H1 (cell line): ENCODE data around the gene DCAF16. TPM values are rescaled to one million over a fixed set of nuclear protein-coding genes. Genes with fewer than 3 reads are reported as not detected.

Experiments used
- CTCF ChIA-PET: fragments of 300-600 bp; sonication (Branson Sonifier 250); formaldehyde crosslinking; loops from one replicate; lab custom pipeline; 2021; ENCODE audit not compliant: partially characterized antibody; lab: Charles Lee
- POLR2A ChIA-PET: fragments of 300-600 bp; sonication (Branson Sonifier 250); formaldehyde crosslinking; loops from one replicate; lab custom pipeline; 2021; ENCODE audit warnings: inconsistent platforms; ENCODE audit not compliant: partially characterized antibody; lab: Charles Lee
- DNase-seq, 2 experiments: peaks; one replicate each; pipeline versions ENCODE4 v3.0.0 to v3.0.0-alpha.2; 2010 to 2022; ENCODE audit warnings: low spot score in 2 of 2, low read depth in 1 of 2, mixed read lengths in 1 of 2
- FAIRE-seq: peaks from 2 replicates; lab custom pipeline; 2011; peaks lifted over from hg19 to GRCh38; lab: Jason Lieb, UNC
- H2AFZ ChIP-seq: 2 replicates; pipeline ENCODE4 v1.8.1; 2012; ENCODE audit warnings: low read length, inconsistent platforms
- H2AK5ac ChIP-seq: 2 replicates; pipeline ENCODE4 v1.6.1; 2013; ENCODE audit warnings: low read depth, low read length
- H2BK120ac ChIP-seq: replicated peaks from 2 replicates; pipeline ENCODE3; 2013; ENCODE audit warnings: low read depth, low read length, inconsistent platforms
- H2BK12ac ChIP-seq: 2 replicates; pipeline ENCODE4 v1.6.1; 2013; ENCODE audit warnings: low read depth, low read length
- H2BK15ac ChIP-seq: 2 replicates; pipeline ENCODE4 v1.6.1; 2013; ENCODE audit warnings: low read length
- H2BK20ac ChIP-seq: 2 replicates; pipeline ENCODE4 v1.6.1; 2013; ENCODE audit warnings: low read length
- H2BK5ac ChIP-seq: 2 replicates; pipeline ENCODE4 v1.6.1; 2013; ENCODE audit warnings: low read depth, low read length
- H3K14ac ChIP-seq: 2 replicates; pipeline ENCODE4 v1.6.1; 2013; ENCODE audit warnings: inconsistent platforms; ENCODE audit not compliant: insufficient read length
- H3K18ac ChIP-seq: 2 replicates; pipeline ENCODE4 v1.6.1; 2013; ENCODE audit warnings: low read length; ENCODE audit errors: extremely low read depth
- H3K23ac ChIP-seq: 2 replicates; pipeline ENCODE4 v1.6.1; 2013; ENCODE audit warnings: inconsistent platforms; ENCODE audit not compliant: insufficient read length
- H3K23me2 ChIP-seq: 2 replicates; pipeline ENCODE4 v1.6.1; 2013; ENCODE audit warnings: low read depth, low read length
- H3K27ac ChIP-seq: 2 replicates; pipeline ENCODE4 v1.6.1; 2011; ENCODE audit warnings: low read depth, low read length, inconsistent platforms
- H3K27me3 ChIP-seq, 4 experiments: replicated peaks in 1 of 4; 1 replicate in 1 of 4; 2 replicates in 3 of 4; pipeline versions ENCODE4 v1.6.1 to v1.8.1; 2011 to 2013; ENCODE audit warnings: low read length in 3 of 4, mild to moderate bottlenecking in 3 of 4, inconsistent platforms in 2 of 4, mixed read lengths in 2 of 4, moderate library complexity in 1 of 4; ENCODE audit not compliant: control insufficient read depth in 3 of 4, insufficient read depth in 3 of 4; ENCODE audit errors: extremely low read depth in 1 of 4
- H3K36me3 ChIP-seq, 4 experiments: 2 replicates each; pipeline versions ENCODE4 v1.6.1 to v1.8.1; 2011 to 2013; ENCODE audit warnings: mild to moderate bottlenecking in 4 of 4, low read length in 3 of 4, moderate library complexity in 2 of 4, control low read depth in 1 of 4, inconsistent platforms in 1 of 4; ENCODE audit not compliant: insufficient read depth in 4 of 4, control insufficient read depth in 2 of 4
- H3K4ac ChIP-seq: replicated peaks from 2 replicates; pipeline ENCODE3; 2013; ENCODE audit warnings: low read length, low read depth, mixed read lengths, inconsistent platforms; ENCODE audit not compliant: insufficient read length
- H3K4me1 ChIP-seq, 4 experiments: replicated peaks in 1 of 4; 1 replicate in 1 of 4; 2 replicates in 3 of 4; pipeline versions ENCODE4 v1.6.1 to v1.8.1; 2011 to 2013; ENCODE audit warnings: low read length in 3 of 4, inconsistent platforms in 2 of 4, mixed read lengths in 1 of 4; ENCODE audit not compliant: insufficient read depth in 4 of 4, control insufficient read depth in 3 of 4
- H3K4me2 ChIP-seq, 2 experiments: 2 replicates each; pipeline versions ENCODE4 v1.6.1 to v1.8.1; 2011 to 2013; ENCODE audit warnings: low read depth in 2 of 2, low read length in 2 of 2, control low read depth in 1 of 2, inconsistent platforms in 1 of 2, mild to moderate bottlenecking in 1 of 2; ENCODE audit not compliant: insufficient read depth in 1 of 2
- H3K4me3 ChIP-seq, 4 experiments: fragments of 200-600, 300-600 bp in 1 of 4; sonication (generic), shearing (Covaris generic), sonication (Bioruptor Twin) in 1 of 4; 2 replicates each; pipeline versions ENCODE4 v1.5.1 to v1.8.1; 2011 to 2016; ENCODE audit warnings: low read length in 4 of 4, low read depth in 3 of 4, control low read depth in 2 of 4, inconsistent platforms in 2 of 4, mild to moderate bottlenecking in 2 of 4, mixed read lengths in 1 of 4, moderate library complexity in 1 of 4; ENCODE audit not compliant: insufficient read depth in 2 of 4; ENCODE audit errors: extremely low read depth in 1 of 4
- H3K56ac ChIP-seq: replicated peaks from 2 replicates; pipeline ENCODE3; 2013; ENCODE audit warnings: low read depth, mild to moderate bottlenecking, mixed read lengths, low read length, inconsistent platforms; ENCODE audit not compliant: insufficient read length
- H3K79me1 ChIP-seq: 2 replicates; pipeline ENCODE4 v1.6.1; 2013; ENCODE audit warnings: low read depth, low read length, control low read depth
- H3K79me2 ChIP-seq, 2 experiments: 2 replicates each; pipeline versions ENCODE4 v1.6.1 to v1.8.1; 2012 to 2013; ENCODE audit warnings: low read length in 2 of 2, mild to moderate bottlenecking in 2 of 2, inconsistent platforms in 1 of 2; ENCODE audit not compliant: insufficient read depth in 2 of 2, control insufficient read depth in 1 of 2
- H3K9ac ChIP-seq, 4 experiments: replicated peaks in 1 of 4; 1 replicate in 1 of 4; 2 replicates in 3 of 4; pipeline versions ENCODE4 v1.6.1 to v1.8.1; 2011 to 2013; ENCODE audit warnings: low read depth in 3 of 4, low read length in 3 of 4, control low read depth in 2 of 4, mild to moderate bottlenecking in 2 of 4, moderate library complexity in 2 of 4, inconsistent platforms in 1 of 4; ENCODE audit errors: extremely low read depth in 1 of 4
- H3K9me3 ChIP-seq, 2 experiments: 2 replicates each; pipeline versions ENCODE4 v1.6.1 to v1.8.1; 2012 to 2013; ENCODE audit warnings: mild to moderate bottlenecking in 2 of 2, moderate library complexity in 2 of 2, control low read depth in 1 of 2, inconsistent platforms in 1 of 2, low read depth in 1 of 2, low read length in 1 of 2, mixed read lengths in 1 of 2; ENCODE audit not compliant: insufficient read depth in 2 of 2
- H4K20me1 ChIP-seq, 2 experiments: replicated peaks in 1 of 2; 2 replicates each; pipeline versions ENCODE3 to v1.8.1; 2011 to 2013; ENCODE audit warnings: inconsistent platforms in 2 of 2, low read length in 2 of 2, mild to moderate bottlenecking in 1 of 2; ENCODE audit not compliant: insufficient read depth in 2 of 2, control insufficient read depth in 1 of 2
- H4K5ac ChIP-seq: 2 replicates; pipeline ENCODE4 v1.6.1; 2013; ENCODE audit warnings: low read length, low read depth, mixed read lengths, inconsistent platforms; ENCODE audit not compliant: insufficient read length
- H4K8ac ChIP-seq: 2 replicates; pipeline ENCODE4 v1.8.0; 2013; ENCODE audit warnings: mild to moderate bottlenecking, moderate library complexity, low read length, inconsistent platforms; ENCODE audit not compliant: insufficient read depth; ENCODE audit errors: extremely low read depth
- H4K91ac ChIP-seq: replicated peaks from 2 replicates; pipeline ENCODE3; 2013; ENCODE audit warnings: low read length, mixed read lengths, inconsistent platforms; ENCODE audit not compliant: insufficient read length
- EGR1 ChIP-seq: IDR thresholded peaks from 2 replicates; pipeline ENCODE4 v1.6.1; 2011; ENCODE audit warnings: low read depth, low read length, borderline replicate concordance
- KDM1A ChIP-seq: fragments of 200-600, 300-600 bp; sonication (generic); IDR thresholded peaks from 2 replicates; pipeline ENCODE4 v1.7.1; 2016; ENCODE audit warnings: mild to moderate bottlenecking, low read length, borderline replicate concordance
- KDM4A ChIP-seq: IDR thresholded peaks from one replicate; pipeline ENCODE4 v1.7.1; 2012; ENCODE audit warnings: low read depth, mild to moderate bottlenecking, moderate library complexity, low read length, inconsistent platforms; ENCODE audit not compliant: severe bottlenecking
- RNF2 ChIP-seq: fragments of 200-900, 300-1000 bp; sonication (generic); IDR thresholded peaks from 2 replicates; pipeline ENCODE4 v1.7.1; 2016; ENCODE audit warnings: borderline replicate concordance, low read depth, mild to moderate bottlenecking, antibody characterized with exemption, low read length; ENCODE audit not compliant: poor library complexity, severe bottlenecking; ENCODE audit errors: missing control alignments
- YY1 ChIP-seq: IDR thresholded peaks from 2 replicates; pipeline ENCODE4 v1.6.1; 2011; ENCODE audit warnings: low read depth, mild to moderate bottlenecking, low read length
- WGBS, 2 experiments: shearing (Covaris generic) in 1 of 2; methylation state at CpG; one replicate each; pipeline versions ENCODE4 v1.1.6 to v1.1.7; 2013 to 2015; ENCODE audit warnings: low lambda C conversion rate in 2 of 2, mixed read lengths in 2 of 2, inconsistent platforms in 1 of 2, low coverage in 1 of 2, missing lambda C conversion rate in 1 of 2; ENCODE audit not compliant: insufficient replicate concordance in 2 of 2, insufficient coverage in 1 of 2, insufficient read length in 1 of 2; ENCODE audit errors: extremely low coverage in 1 of 2, missing lambda C conversion rate in 1 of 2; 5-methylcytosine and 5-hydroxymethylcytosine counted together
- polyA plus RNA-seq, 7 experiments: library from polyadenylated mRNA; depleted of rRNA in 3 of 7; stranded (reverse) in 5 of 7; unstranded in 2 of 7; fragments of >200 nt in 5 of 7; fragments of 200-250 nt in 2 of 7; gene quantifications; 1 replicate in 5 of 7; 2 replicates in 1 of 7; 4 replicates in 1 of 7; pipeline versions ENCODE4 v1.2.1 to v1.2.3, GENCODE V29; 2011 to 2013; ENCODE audit warnings: missing spikeins in 2 of 7, mixed read lengths in 2 of 7
- total RNA-seq: library from RNA; stranded (reverse); fragmentation: NEBNext Ultra II Directional; extraction: Animal tissue kit (Norgen Biotek cat#: 25700); gene quantifications from 2 replicates; pipeline ENCODE4 v1.2.1, GENCODE V29; 2021
- TF ChIP-seq, protein P1 (sequence below): IDR thresholded peaks from 2 replicates; pipeline ENCODE4 v1.6.1; 2011; ENCODE audit warnings: low read length, improper control_type of control experiment

DCAF16 gene
- total and polyA plus RNA-seq, 2 of the 8 experiments (the other 6 are each of a cell fraction or from before 2014, with no cell fraction given): 26.5 to 55.7 TPM

DNA sequence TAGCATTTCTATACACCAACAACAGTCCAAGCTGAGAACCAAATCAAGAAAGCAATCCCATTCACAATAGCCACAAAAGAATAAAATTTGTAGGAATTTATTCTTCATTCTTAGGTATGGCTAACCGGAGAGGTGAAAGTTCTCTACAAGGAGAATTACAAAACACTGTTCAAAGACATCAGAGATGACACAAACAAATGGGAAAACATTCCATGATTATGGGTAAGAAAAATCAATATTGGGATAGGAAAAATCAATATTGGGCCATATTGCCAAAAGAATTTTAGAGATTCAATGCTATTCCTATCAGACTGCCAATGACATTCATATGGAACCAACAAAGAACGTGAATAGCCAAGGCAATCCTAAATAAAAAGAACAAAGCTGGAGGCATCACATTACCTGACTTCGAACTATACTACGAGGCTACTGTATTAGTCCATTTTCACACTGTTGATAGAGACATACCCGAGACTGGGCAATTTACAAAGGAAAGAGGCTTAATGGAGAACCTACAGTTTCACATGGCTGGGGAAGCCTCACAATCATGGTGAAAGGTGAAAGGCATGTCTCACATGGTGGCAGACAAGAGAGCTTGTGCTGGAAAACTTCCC, 49.3 kb upstream of the DCAF16 start:
- 95% methylated on average over 5 of the region's 5 CpGs; no CpG with 5 or more reads in 1 of the 2 experiments for WGBS, 2 experiments
- no peak for FAIRE-seq
- no peak overlapping the region for H2BK12ac ChIP-seq

More for the DNA sequence above, 49.3 kb upstream of the DCAF16 start:
- POLR2A ChIA-PET: no interaction called here
- no peaks in the 10 kb centered on the region for H3K79me2 ChIP-seq
- no peaks in the 10 kb centered on the region for H3K79me1 ChIP-seq
- no peaks in the 10 kb centered on the region; a peak in 1 of 8 replicates for H3K36me3 ChIP-seq
- no peak overlapping the region for H3K4ac ChIP-seq
- no peak overlapping the region for H2AFZ ChIP-seq
- H4K91ac ChIP-seq: no peak overlapping the region
- H2BK5ac ChIP-seq: no peak overlapping the region
- H3K4me1 ChIP-seq: no peaks in the 10 kb centered on the region
- no peak overlapping the region for H3K9ac ChIP-seq
- H3K18ac ChIP-seq: no peak overlapping the region
- no peak for TF ChIP-seq KDM4A
- TF ChIP-seq RNF2: no peak
- TF ChIP-seq YY1: no peak
- no peak for TF ChIP-seq EGR1
- TF ChIP-seq KDM1A: no peak
- TF ChIP-seq, protein P1, sequence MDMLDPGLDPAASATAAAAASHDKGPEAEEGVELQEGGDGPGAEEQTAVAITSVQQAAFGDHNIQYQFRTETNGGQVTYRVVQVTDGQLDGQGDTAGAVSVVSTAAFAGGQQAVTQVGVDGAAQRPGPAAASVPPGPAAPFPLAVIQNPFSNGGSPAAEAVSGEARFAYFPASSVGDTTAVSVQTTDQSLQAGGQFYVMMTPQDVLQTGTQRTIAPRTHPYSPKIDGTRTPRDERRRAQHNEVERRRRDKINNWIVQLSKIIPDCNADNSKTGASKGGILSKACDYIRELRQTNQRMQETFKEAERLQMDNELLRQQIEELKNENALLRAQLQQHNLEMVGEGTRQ: no peak
- H3K14ac ChIP-seq: no peak overlapping the region
- no peak overlapping the region for H3K23ac ChIP-seq
- no peak for DNase-seq
- CTCF ChIA-PET: interaction anchor here (0.6 kb wide), 1 partner anchor 73 kb away, joined by 3 read pairs; no protein-coding TSS in a partner anchor
- H3K56ac ChIP-seq: no peak overlapping the region
- no peak overlapping the region for H4K8ac ChIP-seq
- H3K4me3 ChIP-seq: no peak overlapping the region
- H2AK5ac ChIP-seq: no peak overlapping the region
- no peak overlapping the region for H3K4me2 ChIP-seq
- no peak overlapping the region for H4K5ac ChIP-seq
- H2BK20ac ChIP-seq: no peak overlapping the region
- no peaks in the 10 kb centered on the region for H3K23me2 ChIP-seq
- no peak overlapping the region for H3K27ac ChIP-seq
- peaks cover 5 to 12% of the 10 kb centered on the region in 2 experiments; a peak in 3 of 4 replicates for H3K9me3 ChIP-seq
- H2BK120ac ChIP-seq: no peak overlapping the region
- H2BK15ac ChIP-seq: no peak overlapping the region
- no peaks in the 10 kb centered on the region for H3K27me3 ChIP-seq
- no peaks in the 10 kb centered on the region for H4K20me1 ChIP-seq
